Measurements from ENCODE around the gene RHCG. TPM values are rescaled to one million over a fixed set of nuclear protein-coding genes. Genes with fewer than 3 reads are reported as not detected.

The RHCG gene
- total RNA-seq, 2 experiments from 2014 or later = not detected

- peaks cover 32% of the 10 kb centered on the region for H3K27me3 Mint-ChIP-seq
- no peak overlapping the region for H3K4me3 Mint-ChIP-seq
- H3K27ac Mint-ChIP-seq = no peak overlapping the region
- no peaks in the 10 kb centered on the region for H3K36me3 Mint-ChIP-seq (ENCODE audit: low read depth)
- peaks cover 8% of the 10 kb centered on the region for H3K4me1 Mint-ChIP-seq (ENCODE audit: low read depth)
- POLR2A ChIA-PET = interaction anchor here (0.6 kb wide), 1 partner anchor 81 kb away, joined by 3 read pairs; no protein-coding TSS in a partner anchor
- H3K9me3 Mint-ChIP-seq = no peaks in the 10 kb centered on the region
- CTCF ChIA-PET = interaction anchor here (0.6 to 1.5 kb wide), 2 partner anchors 98 to 131 kb away, joined by 3 to 5 read pairs; no protein-coding TSS in a partner anchor
- DNase-seq (no peak), ATAC-seq (no peak)
- TF ChIP-seq CTCF (IDR thresholded peaks at IDR 0.05) = no peak
- intact Hi-C loops (cut with micrococcal nuclease) = no loop called here
These were observed 7.0 kb downstream of the RHCG start for GRCh38 chr15:89489376-89489775.

- no peak for DNase-seq
- no peak for TF ChIP-seq CTCF (IDR thresholded peaks at IDR 0.05)
- Mint-ChIP-seq H3K9me3 (no peaks in the 10 kb centered on the region), H3K27me3 (peaks cover 32% of the 10 kb centered on the region), H3K4me1 (ENCODE audit: low read depth) (peaks cover 8% of the 10 kb centered on the region), H3K27ac (no peak overlapping the region), H3K4me3 (no peak overlapping the region), H3K36me3 (ENCODE audit: low read depth) (no peaks in the 10 kb centered on the region)
- POLR2A ChIA-PET = no interaction called here
- intact Hi-C loops (cut with micrococcal nuclease) = no loop called here
- ATAC-seq = no peak
- CTCF ChIA-PET = no interaction called here
These were observed 8.6 kb downstream of the RHCG start for GRCh38 chr15:89487791-89488190.

GRCh38 chr15:89486726-89487050, 9.7 kb downstream of the RHCG start:
- no peak for TF ChIP-seq CTCF (IDR thresholded peaks at IDR 0.05)
- H3K36me3 Mint-ChIP-seq (ENCODE audit: low read depth) = no peaks in the 10 kb centered on the region
- POLR2A ChIA-PET = no interaction called here
- no peak overlapping the region for H3K4me3 Mint-ChIP-seq
- intact Hi-C loops (cut with micrococcal nuclease) = no loop called here
- no peak overlapping the region for H3K27ac Mint-ChIP-seq
- ATAC-seq (peak; percentile 91), DNase-seq (peak; percentile 64)
- CTCF ChIA-PET = no interaction called here
- peaks cover 27% of the 10 kb centered on the region for H3K27me3 Mint-ChIP-seq
- H3K4me1 Mint-ChIP-seq (ENCODE audit: low read depth) = peaks cover 8% of the 10 kb centered on the region
- no peaks in the 10 kb centered on the region for H3K9me3 Mint-ChIP-seq

- ChIA-PET CTCF (interaction anchor here (1.2 kb wide), 1 partner anchor 12 kb away, joined by 4 read pairs; no protein-coding TSS in a partner anchor), POLR2A (no interaction called here)
- peaks cover 30% of the 10 kb centered on the region for H3K27me3 Mint-ChIP-seq
- ATAC-seq (no peak), DNase-seq (no peak)
- H3K27ac Mint-ChIP-seq = no peak overlapping the region
- H3K4me3 Mint-ChIP-seq = no peak overlapping the region
- peaks cover 8% of the 10 kb centered on the region for H3K4me1 Mint-ChIP-seq (ENCODE audit: low read depth)
- intact Hi-C loops (cut with micrococcal nuclease) = no loop called here
- H3K9me3 Mint-ChIP-seq = no peaks in the 10 kb centered on the region
- no peak for TF ChIP-seq CTCF (IDR thresholded peaks at IDR 0.05)
- no peaks in the 10 kb centered on the region for H3K36me3 Mint-ChIP-seq (ENCODE audit: low read depth)
These were observed 13.3 kb downstream of the RHCG start for GRCh38 chr15:89483079-89483478.

- no peak for TF ChIP-seq CTCF (IDR thresholded peaks at IDR 0.05)
- Mint-ChIP-seq H3K4me3 (no peak overlapping the region), H3K27ac (no peak overlapping the region), H3K27me3 (peaks cover 24% of the 10 kb centered on the region), H3K36me3 (ENCODE audit: low read depth) (no peaks in the 10 kb centered on the region), H3K9me3 (no peaks in the 10 kb centered on the region), H3K4me1 (ENCODE audit: low read depth) (peaks cover 8% of the 10 kb centered on the region)
- ATAC-seq (no peak), DNase-seq (no peak)
- ChIA-PET CTCF (interaction anchor here (1.1 kb wide), 1 partner anchor 123 kb away, joined by 4 read pairs; no protein-coding TSS in a partner anchor), POLR2A (no interaction called here)
- intact Hi-C loops (cut with micrococcal nuclease) = no loop called here
These were observed 14.2 kb downstream of the RHCG start for GRCh38 chr15:89482139-89482538.

All from activated CD8-positive, alpha-beta T cell treated with anti-CD3 and anti-CD28 coated beads for 36 hours (primary cell).